ENCODE measurements around the gene PRKAG2. TPM values are rescaled to one million over a fixed set of nuclear protein-coding genes. Genes with fewer than 3 reads are reported as not detected.
A peak's percentile ranks its signal among the peaks of the same experiment; 100 is the strongest.
"Not testable (repeated sequence)": the region's sequence is repeated elsewhere in the genome, so short reads cannot be mapped to it uniquely, and the experiment has no call there.

The PRKAG2 gene
- total RNA-seq, 2 donors from 2014 or later = 19.9 to 22.6 TPM

- no peak for DNase-seq (ENCODE audit: low spot score)
- H3K27ac Mint-ChIP-seq = no peak overlapping the region
- H3K9me3 Mint-ChIP-seq = no peaks in the 10 kb centered on the region
- no peaks in the 10 kb centered on the region for H3K36me3 Mint-ChIP-seq
- no peak for ATAC-seq
- no peak overlapping the region for H3K4me3 Mint-ChIP-seq
- peaks cover 16 to 19% of the 10 kb centered on the region in 2 donors for H3K27me3 Mint-ChIP-seq
- H3K4me1 Mint-ChIP-seq (ENCODE audit: low read depth in 2 of 2) = peaks cover under 1 to 1% of the 10 kb centered on the region in 2 donors
Measured at GRCh38 chr7:151544183-151544582, 332.7 kb downstream of the PRKAG2 start.

DNA sequence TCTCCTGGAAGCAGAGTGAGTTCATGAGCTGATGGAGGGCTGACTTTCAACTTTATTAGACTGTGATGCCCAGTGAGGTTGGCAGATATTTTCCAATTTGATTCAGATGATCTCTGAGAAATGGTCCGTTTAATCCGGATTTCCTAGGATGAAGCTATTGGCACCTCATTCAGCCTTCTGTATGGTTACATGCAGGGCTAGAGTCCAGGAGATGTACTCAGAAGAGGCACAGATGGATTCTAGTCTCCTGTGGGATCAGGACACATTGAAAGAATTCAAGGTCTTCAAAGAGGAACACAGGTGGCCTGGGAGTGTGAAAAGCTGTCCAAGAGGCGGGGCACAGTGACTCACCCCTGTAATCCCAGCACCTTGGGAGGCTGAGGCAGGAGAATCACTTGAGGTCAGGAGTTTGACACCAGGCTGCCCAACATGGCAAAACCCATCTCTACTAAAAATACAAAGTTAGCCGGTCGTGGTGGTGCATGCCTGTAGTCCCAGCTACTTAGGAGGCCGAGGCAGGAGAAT lies 334.2 kb downstream of the PRKAG2 start:
- Mint-ChIP-seq H3K4me1 (ENCODE audit: low read depth in 2 of 2) (peaks cover 7 to 10% of the 10 kb centered on the region in 2 donors), H3K36me3 (no peaks in the 10 kb centered on the region), H3K27me3 (peaks cover 21 to 26% of the 10 kb centered on the region in 2 donors), H3K27ac (no peak overlapping the region), H3K4me3 (no peak overlapping the region), H3K9me3 (no peaks in the 10 kb centered on the region)
- DNase-seq (ENCODE audit: low spot score) = no peak
- no peak for ATAC-seq

DNA sequence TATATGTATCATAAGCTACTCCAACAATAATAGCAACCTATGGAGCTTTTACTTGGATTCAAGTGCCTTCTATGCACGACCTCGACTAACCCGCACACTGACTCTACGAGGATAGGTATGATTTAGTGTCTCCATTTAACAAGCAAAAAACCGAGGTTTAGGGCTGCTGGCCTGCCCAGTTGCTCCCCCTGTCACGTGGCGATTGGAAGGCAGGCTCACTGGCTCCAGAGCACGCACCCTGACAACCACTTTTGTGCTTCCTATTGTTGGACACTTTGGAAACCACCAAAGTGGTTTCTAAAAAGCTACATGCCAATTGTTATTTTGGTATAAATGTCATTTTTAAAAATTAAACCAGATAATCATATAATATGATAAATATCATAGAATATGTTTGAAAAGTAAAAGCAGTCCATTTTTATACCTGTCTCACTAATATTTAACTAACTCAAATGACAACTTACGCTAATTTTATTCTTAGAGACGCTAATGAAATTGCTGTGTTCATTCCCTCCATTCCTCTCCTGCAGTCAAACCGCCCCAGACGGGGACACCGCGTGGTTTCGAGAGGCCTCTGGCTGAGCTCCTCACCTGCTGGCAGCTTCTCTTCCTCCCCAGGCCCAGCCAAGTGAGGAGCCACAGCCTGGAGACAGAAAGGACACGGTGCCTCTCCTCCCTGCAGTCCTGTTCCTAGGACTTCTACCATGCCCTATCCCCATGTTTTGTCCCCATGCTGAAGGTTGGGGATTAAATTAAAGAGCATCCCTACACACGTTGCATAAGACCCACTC lies 335.0 kb downstream of the PRKAG2 start:
- Mint-ChIP-seq H3K4me1 (ENCODE audit: low read depth in 2 of 2) (peaks cover 13 to 16% of the 10 kb centered on the region in 2 donors), H3K36me3 (no peaks in the 10 kb centered on the region), H3K27ac (no peak overlapping the region), H3K9me3 (no peaks in the 10 kb centered on the region), H3K4me3 (no peak overlapping the region), H3K27me3 (peaks cover 21 to 26% of the 10 kb centered on the region in 2 donors)
- DNase-seq (ENCODE audit: low spot score) = no peak
- ATAC-seq = no peak

DNA sequence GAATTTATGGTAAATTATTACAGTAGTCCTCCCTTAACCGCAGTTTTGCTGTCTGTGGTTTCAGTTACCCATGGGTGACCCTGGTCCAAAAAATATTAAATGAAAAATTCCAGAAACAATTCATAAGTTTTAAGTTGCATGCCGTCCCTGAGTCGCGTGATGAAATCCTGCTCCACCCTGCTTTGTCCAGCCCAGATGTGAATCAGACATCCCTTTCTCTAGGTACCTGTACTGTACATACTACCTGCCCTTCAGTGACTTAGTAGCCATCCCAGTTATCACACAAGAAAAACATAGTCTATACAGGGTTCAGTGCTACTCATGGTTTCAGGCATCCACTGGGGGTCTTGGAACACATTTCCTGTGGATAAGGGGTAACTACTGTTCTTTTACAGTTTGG lies 336.8 kb downstream of the PRKAG2 start:
- peaks cover 18 to 19% of the 10 kb centered on the region in 2 donors for H3K27me3 Mint-ChIP-seq
- H3K27ac Mint-ChIP-seq = no peak overlapping the region
- no peaks in the 10 kb centered on the region for H3K9me3 Mint-ChIP-seq
- H3K4me1 Mint-ChIP-seq (ENCODE audit: low read depth in 2 of 2) = peaks cover 22% of the 10 kb centered on the region in 2 donors
- DNase-seq (ENCODE audit: low spot score) (no peak), ATAC-seq (no peak)
- H3K4me3 Mint-ChIP-seq = no peak overlapping the region
- no peaks in the 10 kb centered on the region for H3K36me3 Mint-ChIP-seq

- no peaks in the 10 kb centered on the region for H3K36me3 Mint-ChIP-seq
- no peaks in the 10 kb centered on the region for H3K9me3 Mint-ChIP-seq
- H3K4me1 Mint-ChIP-seq (ENCODE audit: low read depth in 2 of 2) = peaks cover 22% of the 10 kb centered on the region in 2 donors
- ATAC-seq (peak; percentile 43 to 64), DNase-seq (ENCODE audit: low spot score) (no peak)
- H3K27me3 Mint-ChIP-seq = peaks cover 11 to 18% of the 10 kb centered on the region in 2 donors
- no peak overlapping the region for H3K4me3 Mint-ChIP-seq
- no peak overlapping the region for H3K27ac Mint-ChIP-seq
Measured at GRCh38 chr7:151539088-151539671, 337.7 kb downstream of the PRKAG2 start.

GRCh38 chr7:151537818-151538561 lies 338.9 kb downstream of the PRKAG2 start:
- Mint-ChIP-seq H3K27ac (no peak overlapping the region), H3K4me3 (no peak overlapping the region), H3K36me3 (no peaks in the 10 kb centered on the region), H3K9me3 (no peaks in the 10 kb centered on the region), H3K4me1 (ENCODE audit: low read depth in 2 of 2) (peaks cover 22% of the 10 kb centered on the region in 2 donors), H3K27me3 (peaks cover 18 to 19% of the 10 kb centered on the region in 2 donors)
- ATAC-seq (no peak), DNase-seq (ENCODE audit: low spot score) (no peak)

DNA sequence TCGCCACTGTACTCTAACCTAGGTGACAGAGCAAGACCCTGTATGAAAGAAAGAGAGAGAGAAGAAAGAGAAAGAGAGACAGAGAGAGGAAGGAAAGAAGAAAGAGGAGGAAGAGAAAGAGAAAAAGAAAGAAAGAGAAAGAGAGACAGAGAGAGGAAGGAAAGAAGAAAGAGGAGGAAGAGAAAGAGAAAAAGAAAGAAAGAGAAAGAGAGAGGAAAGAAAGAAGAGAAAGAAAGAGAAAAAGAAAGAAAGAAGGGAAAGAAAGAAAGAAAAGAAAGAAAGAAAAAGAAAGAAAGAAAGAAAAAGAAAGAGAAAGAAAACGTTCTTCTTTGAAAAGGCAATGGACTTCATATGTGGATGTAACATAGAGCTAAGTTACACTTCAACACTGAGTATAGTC lies 340.7 kb downstream of the PRKAG2 start:
- H3K4me1 Mint-ChIP-seq (ENCODE audit: low read depth in 2 of 2) = peaks cover 22% of the 10 kb centered on the region in 2 donors
- H3K27ac Mint-ChIP-seq; ATAC-seq; H3K9me3 Mint-ChIP-seq; H3K36me3 Mint-ChIP-seq; DNase-seq (ENCODE audit: low spot score); H3K4me3 Mint-ChIP-seq: not testable (repeated sequence)
- peaks cover 11 to 21% of the 10 kb centered on the region in 2 donors for H3K27me3 Mint-ChIP-seq

GRCh38 chr7:151529842-151530241 lies 347.1 kb downstream of the PRKAG2 start:
- DNase-seq (ENCODE audit: low spot score) = no peak
- no peak overlapping the region for H3K4me3 Mint-ChIP-seq

GRCh38 chr7:151524845-151525244 lies 352.1 kb downstream of the PRKAG2 start:
- ATAC-seq = no peak
- H3K36me3 Mint-ChIP-seq = peaks cover 2% of the 10 kb centered on the region
- no peak for DNase-seq (ENCODE audit: low spot score)
- peaks cover 0 to 5% of the 10 kb centered on the region in 2 donors for H3K4me1 Mint-ChIP-seq (ENCODE audit: low read depth in 2 of 2)
- peaks cover 0 to 5% of the 10 kb centered on the region in 2 donors for H3K27me3 Mint-ChIP-seq
- H3K9me3 Mint-ChIP-seq = no peaks in the 10 kb centered on the region
- no peak overlapping the region for H3K4me3 Mint-ChIP-seq
- no peak overlapping the region for H3K27ac Mint-ChIP-seq

More at GRCh38 chr7:151529842-151530241, 347.1 kb downstream of the PRKAG2 start:
- H3K9me3 Mint-ChIP-seq = no peaks in the 10 kb centered on the region
- no peak overlapping the region for H3K27ac Mint-ChIP-seq
- H3K36me3 Mint-ChIP-seq = peaks cover 19% of the 10 kb centered on the region
- H3K27me3 Mint-ChIP-seq = peaks cover 5 to 16% of the 10 kb centered on the region in 2 donors
- no peaks in the 10 kb centered on the region for H3K4me1 Mint-ChIP-seq (ENCODE audit: low read depth in 2 of 2)
- ATAC-seq = no peak

GRCh38 chr7:151524331-151524730 lies 352.6 kb downstream of the PRKAG2 start:
- Mint-ChIP-seq H3K4me3 (no peak overlapping the region), H3K9me3 (no peaks in the 10 kb centered on the region), H3K36me3 (no peaks in the 10 kb centered on the region), H3K4me1 (ENCODE audit: low read depth in 2 of 2) (peaks cover 0 to 7% of the 10 kb centered on the region in 2 donors), H3K27ac (no peak overlapping the region), H3K27me3 (peaks cover 0 to 5% of the 10 kb centered on the region in 2 donors)
- DNase-seq (ENCODE audit: low spot score) = no peak
- no peak for ATAC-seq

- Mint-ChIP-seq H3K9me3 (no peaks in the 10 kb centered on the region), H3K4me3 (peak overlapping the region; percentile 90), H3K27me3 (no peaks in the 10 kb centered on the region), H3K4me1 (ENCODE audit: low read depth in 2 of 2) (peaks cover 28 to 33% of the 10 kb centered on the region in 2 donors), H3K36me3 (no peaks in the 10 kb centered on the region), H3K27ac (peak overlapping the region; percentile 94)
- ATAC-seq (no peak), DNase-seq (ENCODE audit: low spot score) (no peak)
Measured at GRCh38 chr7:151520419-151521261, 356.3 kb downstream of the PRKAG2 start.

DNA sequence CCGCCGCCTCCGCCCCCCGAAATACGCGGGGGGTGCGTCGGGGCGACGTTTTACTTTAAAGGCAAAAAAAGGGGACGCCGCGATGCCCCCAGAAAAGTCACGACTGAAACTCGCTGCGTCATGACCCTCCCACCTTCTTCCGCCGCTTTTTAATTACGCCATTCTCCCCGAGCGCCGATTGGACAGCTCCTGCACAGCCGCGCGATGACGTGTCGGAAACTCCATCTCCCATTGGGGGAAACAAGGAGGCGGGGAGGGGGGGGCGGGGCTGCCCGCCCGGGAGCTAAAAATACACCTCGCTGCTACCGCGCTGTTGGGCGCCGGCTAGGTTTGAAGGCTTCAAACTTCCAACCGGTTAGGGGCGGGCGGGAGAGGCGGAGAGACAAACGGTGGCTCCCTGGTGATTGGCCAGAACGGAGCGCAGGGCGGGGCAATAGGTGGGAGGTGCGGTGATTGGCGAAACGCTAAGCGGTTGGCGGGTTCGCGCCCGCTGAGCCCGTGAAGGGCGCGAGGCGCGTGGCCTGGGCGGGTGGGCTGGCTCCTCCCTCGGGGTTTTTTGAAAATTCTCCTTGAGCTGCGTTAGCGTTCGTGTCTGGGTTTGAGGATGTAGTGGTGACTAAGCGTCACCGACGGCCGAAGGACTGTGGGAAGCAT lies 357.0 kb downstream of the PRKAG2 start, which contains the start of gene RHEB:
Gene RHEB, minus strand, starts transcription at position 131 of the 654 bp plus-strand sequence. CDS start 384 bp downstream, outside the sequence.
- H3K9me3 Mint-ChIP-seq = no peaks in the 10 kb centered on the region

More for the DNA sequence above, 357.0 kb downstream of the PRKAG2 start, which contains the start of gene RHEB:
- Mint-ChIP-seq H3K4me3 (peak within 1 kb of the TSS; percentile 91), H3K27me3 (no peaks in the 10 kb centered on the region), H3K36me3 (no peaks in the 10 kb centered on the region), H3K4me1 (ENCODE audit: low read depth in 2 of 2) (peaks cover 35 to 39% of the 10 kb centered on the region in 2 donors), H3K27ac (peak within 1 kb of the TSS; percentile 94)
- DNase-seq (ENCODE audit: low spot score) (peak; percentile 98), ATAC-seq (peak; percentile 91 to 94)

All from natural killer cell treated with Interleukin-12 subunit alpha and Interleukin-12 subunit beta and Interleukin-15 and Interleukin-18, amount 100 ng/mL, for 72 hours (primary cell).